NCI-H2107 (cell line): ENCODE data around the gene DDX49.
"Not testable (repeated sequence)": the region's sequence is repeated elsewhere in the genome, so short reads cannot be mapped to it uniquely, and the experiment has no call there.

Experiments
- DNase-seq: peaks from one replicate; lab custom pipeline; 2025; lab: John Stamatoyannopoulos, UW

DDX49 gene

DNA sequence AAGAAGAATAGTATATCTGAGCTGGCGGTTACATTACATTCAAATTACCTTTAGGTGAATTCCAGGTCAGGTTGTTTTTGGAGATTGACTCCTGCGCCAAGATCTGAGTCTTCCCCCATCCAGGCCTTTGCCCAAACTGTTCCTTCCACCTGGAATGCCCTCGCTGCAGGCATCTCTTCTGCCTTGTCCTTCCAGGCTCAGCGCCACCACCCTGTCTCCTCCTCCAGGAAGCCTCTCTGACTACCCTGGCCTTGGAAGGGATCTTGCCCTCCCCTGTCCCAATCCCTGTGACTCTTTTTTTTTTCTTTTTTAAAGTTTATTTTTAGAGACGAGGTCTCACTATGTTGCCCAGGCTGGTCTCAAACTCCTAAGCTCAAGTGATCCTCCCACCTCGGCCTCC is 23.2 kb downstream of the DDX49 start:
- no peak for DNase-seq

DNA sequence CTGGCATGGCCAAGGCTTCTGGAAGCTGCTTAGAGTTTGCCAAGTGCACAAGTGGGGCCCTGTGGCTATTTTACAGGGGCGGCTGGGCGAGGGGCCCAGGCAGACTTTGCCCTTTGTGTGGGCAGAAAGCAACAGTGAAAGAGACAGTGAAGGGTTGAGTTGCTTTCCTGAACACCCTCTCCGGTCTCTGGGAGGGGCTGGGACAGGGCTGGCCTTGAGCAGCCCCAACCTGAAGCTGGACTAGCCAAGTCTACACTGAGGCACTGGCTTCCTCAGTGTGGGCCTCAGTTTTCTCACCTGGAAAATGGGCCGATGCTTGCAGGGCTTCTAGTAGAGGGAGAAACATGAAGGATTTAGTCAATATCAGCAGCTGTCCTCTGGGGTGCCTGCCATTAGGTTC is 23.9 kb downstream of the DDX49 start:
- no peak for DNase-seq

DNA sequence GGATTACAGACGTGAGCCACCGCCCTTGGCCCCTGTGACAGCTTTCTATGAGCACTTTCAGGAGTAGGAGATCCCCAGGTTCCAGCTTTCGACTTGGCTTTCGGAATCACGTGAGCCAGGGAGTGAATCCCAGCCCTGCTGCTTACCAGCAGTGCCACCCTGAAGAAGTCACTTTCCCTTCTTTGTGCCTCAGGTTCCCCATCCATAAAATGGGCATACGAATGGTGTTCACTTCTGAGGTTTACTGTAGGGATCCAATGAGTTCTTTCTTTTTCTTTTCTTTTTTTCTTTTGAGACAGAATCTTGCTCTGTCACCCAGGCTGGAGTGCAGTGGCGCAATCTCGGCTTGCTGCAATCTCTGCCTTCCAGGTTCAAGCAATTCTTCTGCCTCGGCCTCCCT is 25.8 kb downstream of the DDX49 start:
- DNase-seq: no peak

DNA sequence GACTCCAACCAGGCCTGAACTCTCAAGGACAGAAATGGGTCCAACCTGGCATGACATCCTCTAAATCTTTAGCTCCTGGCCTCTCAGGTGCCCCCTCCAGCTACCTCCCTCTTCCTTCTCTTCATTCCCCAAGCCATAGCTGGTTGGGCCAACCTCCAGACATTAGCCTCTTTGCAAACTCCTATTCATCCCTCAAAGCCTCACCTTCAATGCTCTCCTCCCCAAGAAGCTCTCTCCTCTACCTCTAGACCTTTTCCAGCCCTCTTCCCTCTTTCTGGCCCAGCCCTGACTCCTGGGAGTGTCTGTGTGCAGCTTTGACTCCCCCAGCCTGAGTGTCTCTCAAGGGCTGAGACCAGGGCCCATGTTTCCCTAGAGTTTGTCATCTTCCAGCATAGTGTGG is 26.8 kb downstream of the DDX49 start:
- no peak for DNase-seq

DNA sequence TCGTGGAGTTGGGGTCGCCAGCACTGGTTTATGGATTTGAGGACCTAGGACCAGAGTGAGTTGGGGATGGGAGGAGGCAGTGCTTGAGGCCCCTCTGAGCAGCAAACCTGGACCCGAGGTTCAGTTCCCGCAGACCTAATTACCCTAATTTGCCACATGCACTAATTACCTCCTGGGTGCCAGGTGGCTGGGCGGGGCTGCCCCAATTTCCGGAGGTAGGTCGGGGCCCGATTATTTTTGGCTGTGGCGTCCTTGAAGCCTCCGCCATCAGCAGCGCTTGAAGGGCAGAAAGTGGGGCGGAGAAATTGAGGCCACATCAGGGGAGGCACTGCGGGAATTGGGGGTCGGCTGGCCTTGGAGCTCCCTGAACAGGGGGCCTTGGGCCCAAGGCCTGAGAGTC is 27.4 kb downstream of the DDX49 start:
- DNase-seq: no peak

DNA sequence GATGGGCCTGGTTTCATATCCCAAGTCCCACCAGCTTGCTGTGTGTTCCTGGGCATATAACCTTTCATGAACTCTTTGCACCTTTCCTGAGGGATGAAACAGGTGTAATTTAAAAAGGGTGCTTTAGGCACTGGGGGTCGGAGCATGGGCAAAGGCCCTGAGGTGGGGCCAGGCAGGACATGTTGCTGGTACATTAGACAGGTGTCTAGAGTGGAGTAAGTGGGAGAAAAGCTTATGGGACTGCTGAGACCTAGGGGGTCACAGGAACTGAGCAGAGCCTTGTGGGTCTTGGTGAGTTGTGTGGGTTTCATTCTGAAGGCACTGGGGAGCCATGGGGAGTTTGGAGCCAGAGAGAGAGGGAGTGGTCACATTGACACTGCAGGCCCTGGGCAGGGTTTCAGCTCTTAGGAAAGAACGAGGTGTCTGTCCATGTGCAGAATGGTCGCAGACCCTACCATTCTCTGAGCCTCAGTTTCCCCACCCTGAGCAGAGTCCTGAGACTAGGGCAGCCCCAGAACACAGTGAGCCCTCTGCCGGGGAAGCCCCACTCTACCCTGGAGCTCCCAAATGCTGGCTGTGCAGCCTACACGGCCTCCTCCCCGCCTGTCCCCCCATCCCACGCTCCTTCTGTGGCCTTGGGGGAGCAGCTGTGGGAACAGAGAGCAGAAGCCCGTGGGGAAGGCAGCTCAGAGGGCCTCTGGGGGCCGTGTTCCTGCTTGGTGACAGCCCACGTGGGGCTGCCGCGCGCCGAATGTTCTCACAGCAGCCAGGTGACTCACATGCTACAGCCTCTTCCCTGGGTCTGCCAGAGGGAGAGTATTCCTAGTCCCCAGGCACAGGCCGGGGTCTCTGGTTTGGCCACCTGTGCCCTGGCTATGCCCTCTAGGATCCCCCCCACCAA is 28.8 kb downstream of the DDX49 start:
- DNase-seq: no peak

DNA sequence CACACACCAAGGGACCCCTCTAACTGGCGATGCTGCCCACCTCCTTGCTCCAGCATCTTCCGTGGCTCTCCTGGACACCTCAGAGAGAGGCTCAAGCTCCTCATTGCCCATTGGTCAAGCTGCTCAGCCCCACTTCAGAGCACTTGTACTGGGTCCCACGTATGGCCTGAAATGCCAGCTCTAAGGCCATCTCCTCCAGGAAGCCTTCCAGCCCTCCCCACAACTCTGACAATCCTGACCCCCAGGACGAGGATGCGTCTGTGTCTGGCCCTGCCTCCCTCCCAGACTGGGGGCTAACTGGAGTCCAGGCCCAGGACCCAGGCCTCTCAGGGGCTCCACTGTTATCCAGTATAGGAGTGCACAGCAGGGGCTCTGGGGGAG is 29.5 kb downstream of the DDX49 start:
- no peak for DNase-seq

DNA sequence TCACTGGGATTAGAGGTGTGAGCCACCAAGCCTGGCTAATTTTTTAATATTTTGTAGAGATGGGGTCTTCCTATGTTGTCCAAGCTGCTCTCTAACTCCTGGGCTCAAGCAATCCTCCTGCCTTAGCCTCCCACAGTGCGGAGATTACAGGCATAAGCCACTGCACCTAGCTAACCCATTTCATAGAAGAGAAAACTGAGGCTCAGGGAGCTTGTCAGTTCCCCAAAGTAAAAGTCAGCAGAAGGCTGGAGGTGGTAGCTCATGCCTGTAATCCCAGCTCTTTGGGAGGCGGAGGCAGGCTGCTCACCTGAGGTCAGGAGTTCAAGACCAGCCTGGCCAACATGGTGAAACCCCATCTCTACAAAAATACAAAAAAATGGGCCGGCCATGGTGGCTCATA is 30.3 kb downstream of the DDX49 start:
- no peak for DNase-seq

DNA sequence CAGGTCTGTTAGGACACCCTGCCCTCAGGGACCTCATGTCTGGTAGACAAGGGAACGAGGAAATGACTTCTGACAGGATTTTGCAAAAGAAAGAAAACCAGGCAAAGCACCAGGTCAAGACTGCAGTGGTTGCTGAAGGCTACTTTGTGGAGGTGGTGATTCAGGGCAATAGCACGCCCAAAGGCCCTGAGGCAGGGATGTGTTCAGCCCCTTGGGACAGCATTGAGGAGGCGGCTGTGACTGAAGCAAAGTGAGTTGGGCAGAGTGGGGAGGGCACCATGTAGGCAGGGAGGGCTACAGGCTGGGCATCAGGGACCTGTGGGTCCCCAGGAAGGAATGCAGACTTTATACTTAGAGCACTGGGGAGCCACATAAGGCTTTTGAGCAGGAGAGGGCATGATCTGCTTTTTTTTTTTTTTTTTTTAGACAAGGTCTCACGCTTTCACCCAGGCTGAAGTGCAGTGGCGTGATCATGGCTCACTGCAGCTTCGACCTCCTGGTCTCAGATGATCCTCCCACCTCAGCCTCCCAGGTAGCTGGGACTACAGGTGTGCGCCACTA is 32.3 kb downstream of the DDX49 start:
- DNase-seq: no peak

DNA sequence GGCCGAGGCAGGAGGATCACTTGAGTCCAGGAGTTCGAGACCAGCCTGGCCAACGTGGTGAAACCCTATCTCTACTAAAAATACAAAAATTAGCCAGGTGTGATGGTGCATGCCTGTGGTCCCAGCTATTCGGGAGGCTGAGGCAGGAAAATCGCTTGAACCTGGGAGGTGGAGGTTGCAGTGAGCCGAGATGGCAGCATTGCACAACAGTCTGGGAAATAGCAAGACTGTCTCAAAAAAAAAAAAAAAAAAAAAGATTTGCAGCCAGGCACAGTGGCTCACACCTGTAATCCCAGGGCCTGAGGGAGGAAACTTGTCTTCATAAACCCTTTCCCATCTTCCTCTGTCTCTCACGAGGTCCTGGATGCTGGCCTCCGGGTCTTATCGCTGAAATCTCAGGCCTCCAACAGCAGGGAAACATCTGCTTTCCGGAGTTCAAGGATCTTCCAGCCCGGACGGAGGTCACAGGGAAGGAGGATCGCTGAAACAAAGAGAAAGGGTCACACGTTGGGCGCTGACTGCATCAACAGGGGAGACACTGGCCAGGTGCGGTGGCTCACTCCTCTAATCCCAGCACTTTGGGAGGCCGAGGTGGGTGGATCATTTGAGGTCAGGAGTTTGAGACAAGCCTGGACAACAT is 33.0 kb downstream of the DDX49 start:
- not testable (repeated sequence) for DNase-seq

DNA sequence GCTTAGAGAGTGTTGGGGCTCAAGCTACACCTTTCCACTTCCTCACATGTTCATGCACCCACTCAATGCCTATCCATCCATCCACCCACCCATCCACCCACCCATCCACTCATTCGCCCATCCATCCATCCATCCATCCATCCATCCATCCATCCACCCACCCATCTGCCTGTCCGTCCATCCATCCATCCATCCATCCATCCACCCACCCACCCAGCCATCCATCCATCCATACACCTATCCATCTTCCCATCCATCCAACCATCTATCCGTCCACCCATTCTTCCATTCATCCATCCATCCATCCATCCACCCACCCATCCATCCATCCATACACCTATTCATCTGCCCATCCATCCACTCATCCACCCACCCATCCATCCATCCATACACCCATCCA is 34.6 kb downstream of the DDX49 start:
- DNase-seq: no peak

DNA sequence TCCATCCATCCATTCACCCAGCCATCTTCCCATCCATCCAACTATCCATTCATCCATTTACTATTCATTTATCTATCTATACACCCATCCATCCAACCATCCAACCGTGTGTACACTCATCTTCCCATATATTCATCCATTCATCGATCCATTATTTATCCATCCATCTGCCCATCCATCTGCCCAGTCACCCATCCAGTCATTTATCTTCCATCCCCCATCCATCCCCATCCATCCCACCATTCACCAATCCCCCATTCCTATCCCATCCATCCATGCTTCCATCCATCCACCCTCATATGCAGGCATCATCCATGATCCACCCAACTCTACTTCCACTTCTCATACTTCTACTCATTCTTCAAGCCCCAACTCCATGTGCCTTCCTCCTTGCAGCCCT is 35.5 kb downstream of the DDX49 start:
- DNase-seq: no peak

DNA sequence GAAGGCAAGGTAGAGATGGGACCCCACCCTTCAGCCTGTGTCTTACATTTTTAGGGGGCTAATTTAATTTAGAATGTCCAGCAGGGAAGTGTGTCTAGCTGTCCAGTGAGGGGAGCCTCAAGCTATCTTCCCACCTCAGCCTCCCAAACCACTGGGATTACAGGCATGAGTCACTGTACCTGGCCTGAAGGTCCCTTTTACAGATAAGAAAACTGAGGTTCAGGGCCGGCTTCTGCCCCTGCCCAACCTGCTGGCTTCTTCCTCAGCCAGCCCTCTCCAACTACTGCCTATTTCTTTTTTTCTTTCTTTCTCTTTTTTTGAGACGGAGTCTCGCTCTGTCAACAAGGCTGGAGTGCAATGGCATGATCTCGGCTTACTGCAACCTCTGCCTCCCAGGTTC is 40.9 kb downstream of the DDX49 start:
- DNase-seq: no peak

DNA sequence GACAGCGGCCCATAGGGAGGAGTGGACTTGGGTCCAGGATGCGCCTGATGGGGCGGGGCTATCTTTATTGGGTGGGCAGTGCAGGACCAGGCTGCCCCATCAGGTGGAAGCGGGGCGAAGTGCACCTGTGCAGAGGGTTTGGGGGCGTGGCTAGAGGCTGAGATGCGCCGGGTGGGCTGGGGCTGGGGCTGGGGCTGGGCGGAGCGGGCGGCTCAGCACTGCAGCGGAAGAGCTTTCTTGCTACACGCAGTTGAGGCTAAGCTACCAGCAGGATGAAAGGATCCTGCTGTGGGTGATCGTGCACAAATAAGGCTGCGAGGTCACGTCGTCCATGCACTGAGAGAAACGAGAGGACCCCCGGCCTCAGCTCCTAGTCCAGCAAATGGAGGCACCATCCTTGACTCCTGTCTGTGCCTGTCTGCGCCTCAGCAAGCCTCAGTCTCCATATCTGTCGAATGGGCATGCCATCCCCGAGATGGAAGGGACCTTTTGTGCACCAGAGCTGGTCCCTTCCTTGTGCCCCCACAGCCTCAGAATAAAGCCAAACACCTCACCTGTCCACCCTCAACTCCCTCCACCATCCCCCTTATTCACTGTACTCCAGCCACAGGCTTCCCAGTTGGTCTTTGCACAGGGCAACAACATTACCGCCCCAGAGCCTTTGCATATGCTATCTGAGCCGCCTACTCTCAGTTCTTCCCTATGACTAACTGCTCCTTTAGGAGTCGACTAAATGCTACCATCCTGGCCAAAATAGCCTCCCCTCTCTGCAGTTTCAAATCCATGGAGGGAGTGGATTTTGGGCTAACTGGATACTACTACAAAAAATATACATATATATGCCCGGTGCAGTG is 42.5 kb downstream of the DDX49 start:
- no peak for DNase-seq

DNA sequence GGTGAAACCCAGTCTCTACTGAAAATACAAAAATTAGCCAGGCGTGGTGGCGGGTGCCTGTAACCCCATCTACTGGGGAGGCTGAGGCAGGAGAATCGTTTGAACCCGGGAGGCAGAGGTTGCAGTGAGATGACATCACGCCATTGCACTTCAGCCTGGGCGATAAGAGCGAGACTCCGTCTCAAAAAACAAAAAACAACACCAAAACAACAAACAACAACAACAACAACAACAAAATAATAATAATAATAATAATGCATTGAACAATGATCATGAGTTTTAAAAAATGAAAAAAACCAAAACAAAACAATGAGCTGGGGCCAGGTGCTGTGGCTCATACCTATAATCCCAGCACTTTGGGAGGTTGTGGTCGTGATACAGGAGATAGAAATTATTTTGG is 44.6 kb downstream of the DDX49 start:
- DNase-seq: no peak

DNA sequence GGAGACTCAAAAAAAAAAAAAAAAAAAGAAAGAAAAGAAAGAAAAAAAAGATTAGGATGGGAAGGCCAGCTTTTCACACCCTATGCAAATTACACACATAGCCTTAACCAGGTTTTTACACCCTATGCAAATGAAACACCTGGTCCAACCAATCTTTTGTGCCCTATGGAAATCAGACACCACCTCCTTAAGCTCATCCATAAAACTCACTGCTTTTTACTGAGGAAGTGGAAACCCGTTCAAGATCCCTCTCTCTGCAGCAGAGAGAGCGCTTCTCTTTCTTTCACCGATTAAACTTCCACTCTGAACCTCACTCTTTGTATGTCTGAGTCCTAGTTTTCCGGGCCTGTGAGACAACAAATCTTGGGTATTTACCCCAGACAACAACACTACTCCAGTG is 46.8 kb downstream of the DDX49 start:
- DNase-seq: no peak

DNA sequence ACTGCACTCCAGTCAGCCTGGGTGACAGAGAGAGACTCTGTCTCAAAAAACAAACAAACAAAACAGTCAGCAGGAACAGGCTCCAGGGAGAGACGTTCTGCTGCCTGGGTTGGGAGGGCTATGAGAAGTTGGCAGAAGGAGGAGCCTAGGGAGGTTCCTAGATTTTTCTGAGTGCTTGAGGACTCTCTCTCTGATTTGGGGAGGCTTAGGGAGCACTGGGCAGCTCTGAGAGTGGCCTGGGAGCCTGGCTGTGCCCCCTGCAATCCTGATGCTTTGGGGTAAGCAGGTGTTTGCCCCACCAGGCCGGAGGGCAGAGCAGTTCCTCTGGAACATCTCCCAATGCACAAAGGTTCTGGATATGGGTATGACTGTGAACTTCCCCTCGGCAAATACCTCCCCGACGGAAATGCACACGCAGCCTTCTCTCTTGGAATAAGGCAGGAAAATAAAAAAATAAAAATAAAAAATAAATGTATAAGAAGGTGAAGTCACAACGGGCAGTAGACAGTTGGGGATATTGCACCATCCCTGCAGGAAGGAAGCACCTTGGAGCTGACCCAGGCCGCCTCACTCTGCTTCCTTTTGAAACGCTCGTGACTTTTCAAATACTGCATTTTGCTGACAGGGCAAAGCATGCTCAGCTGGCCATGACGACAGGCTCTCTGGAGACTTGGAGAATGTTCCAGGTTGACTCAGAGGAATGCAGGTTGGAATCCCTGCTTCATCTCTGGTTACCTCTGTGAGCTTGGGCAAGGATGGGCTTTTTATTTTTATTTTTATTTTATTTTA is 48.0 kb downstream of the DDX49 start:
- no peak for DNase-seq

DNA sequence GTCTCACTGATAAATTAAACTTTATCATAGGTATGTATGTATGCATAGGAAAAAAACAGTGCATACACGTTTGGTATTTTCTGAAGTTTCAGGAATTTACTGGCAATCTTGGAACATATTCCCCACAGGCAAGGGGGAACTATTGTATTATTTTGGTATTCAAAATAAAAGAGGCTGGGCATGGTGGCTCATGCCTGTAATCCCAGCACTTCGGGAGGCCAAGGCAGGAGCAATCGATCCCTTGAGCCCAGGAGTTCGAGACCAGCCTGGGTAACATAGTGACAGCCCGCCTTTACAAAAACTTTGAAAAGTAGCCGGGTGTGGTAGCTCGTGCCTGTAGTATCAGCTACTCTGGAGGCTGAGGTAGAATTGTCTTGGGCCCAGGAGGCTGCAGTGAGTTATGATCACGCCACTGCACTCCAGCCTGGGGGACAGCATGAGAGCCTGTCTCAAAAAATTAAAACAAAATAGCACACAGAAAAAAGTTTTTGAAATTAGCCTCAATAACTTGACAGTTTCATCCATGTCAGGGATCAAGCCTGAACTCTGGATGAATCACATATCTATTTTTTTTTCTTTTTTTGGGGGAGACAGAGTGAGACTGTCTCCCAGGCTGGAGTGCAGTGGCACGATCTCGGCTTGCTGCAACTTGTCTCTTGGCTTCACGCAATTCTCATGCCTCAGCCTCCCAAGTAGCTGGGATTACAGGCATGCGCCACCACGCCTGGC is 50.6 kb downstream of the DDX49 start:
- DNase-seq: no peak

DNA sequence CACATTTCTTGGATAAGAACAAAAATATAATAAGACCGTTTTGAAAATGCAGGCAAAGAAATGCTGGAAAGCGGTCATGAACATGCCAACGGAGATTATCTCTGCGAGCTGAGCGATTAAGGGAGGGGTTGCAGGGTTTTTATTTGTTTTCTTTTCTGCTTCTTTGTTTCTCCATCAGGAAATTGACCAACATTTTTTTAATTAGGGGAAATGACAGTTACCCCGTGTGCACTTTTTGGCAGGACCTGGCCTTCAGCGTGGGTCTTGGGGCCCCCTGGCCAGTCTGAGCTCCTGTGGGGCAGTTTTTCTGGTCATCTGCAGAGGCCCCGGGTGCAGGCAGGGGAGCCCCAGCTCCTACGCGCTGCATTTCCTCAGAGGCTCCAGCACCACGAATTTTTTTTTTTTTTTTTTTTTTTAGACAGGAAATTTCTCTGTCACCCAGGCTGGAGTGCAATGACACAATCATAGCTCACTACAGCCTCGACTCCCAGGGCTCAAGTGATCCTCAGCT is 52.8 kb downstream of the DDX49 start:
- no peak for DNase-seq

DNA sequence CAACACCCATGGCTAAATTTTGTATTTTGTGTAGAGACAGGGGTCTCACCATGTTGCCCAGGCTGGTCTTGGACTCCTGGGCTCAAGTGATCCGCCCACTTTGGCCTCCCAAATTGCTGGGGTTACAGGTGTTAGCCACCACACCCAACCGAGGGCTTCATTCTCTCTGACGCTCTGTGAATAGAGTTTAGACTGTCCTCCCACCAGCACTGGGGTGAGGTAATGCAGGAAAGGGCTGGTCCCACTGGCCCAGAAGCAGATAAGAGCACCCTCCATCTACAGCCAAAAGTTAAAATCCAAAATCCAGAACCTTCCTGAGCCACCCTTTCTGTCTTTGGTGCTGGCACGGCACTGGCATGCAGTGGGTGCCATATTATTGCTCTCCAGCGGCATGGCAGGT is 53.3 kb downstream of the DDX49 start:
- no peak for DNase-seq

DNA sequence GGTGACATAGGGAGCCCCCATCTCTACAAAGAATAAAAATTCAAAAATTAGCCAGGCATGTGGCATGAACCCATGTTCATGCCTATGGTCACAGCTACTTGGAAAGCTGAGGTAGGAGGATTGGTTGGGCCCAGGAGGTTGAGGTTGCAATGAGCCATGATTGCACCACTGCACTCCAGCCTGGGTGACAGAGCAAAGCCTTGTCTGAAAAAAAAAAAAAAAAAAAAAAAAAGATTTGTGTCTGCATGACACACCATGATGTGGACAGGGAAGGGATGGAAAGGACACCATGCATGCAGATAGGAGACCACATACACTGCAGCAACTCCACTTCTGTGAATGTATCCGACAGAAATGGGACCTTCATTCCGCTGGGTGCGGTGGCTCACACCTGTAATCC is 55.5 kb downstream of the DDX49 start:
- DNase-seq: no peak
